ENCODE measurements around the gene CDH2. TPM values are rescaled to one million over a fixed set of nuclear protein-coding genes. Genes with fewer than 3 reads are reported as not detected.
A peak's percentile ranks its signal among the peaks of the same experiment; 100 is the strongest.

CDH2 gene
- total RNA-seq, 1 donor from 2014 or later: 363 TPM

DNA sequence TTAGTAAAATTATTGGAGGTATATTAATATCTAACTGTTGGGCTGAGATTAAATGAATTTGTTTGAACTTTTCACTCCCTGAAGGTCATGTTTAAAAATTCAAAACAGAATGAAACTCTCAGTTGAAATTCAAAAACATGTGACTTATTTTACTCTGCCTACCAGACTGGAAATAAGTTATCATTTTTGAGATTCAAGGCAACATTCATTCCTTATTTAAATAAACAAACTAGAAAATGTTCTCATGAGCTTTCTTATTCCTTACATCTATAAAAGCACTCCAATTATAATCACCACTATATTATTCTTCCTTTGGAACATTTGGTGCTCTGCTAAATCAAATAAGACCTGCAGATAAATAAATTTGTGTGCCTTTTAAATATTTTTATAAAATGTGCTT lies 217.8 kb downstream of the CDH2 start:
- H3K9ac ChIP-seq (ENCODE audit: low read length): no peak overlapping the region
- H4K20me1 ChIP-seq (ENCODE audit: insufficient read depth, low read length): peaks cover 7% of the 10 kb centered on the region
- no peaks in the 10 kb centered on the region for H3K27me3 ChIP-seq (ENCODE audit: insufficient read depth, low read length)
- Mint-ChIP-seq H3K4me3 (ENCODE audit: unreplicated experiment) (no peak overlapping the region), H3K4me1 (ENCODE audit: low read depth, unreplicated experiment) (peaks cover 21% of the 10 kb centered on the region), H3K27ac (ENCODE audit: unreplicated experiment) (no peak overlapping the region), H3K36me3 (ENCODE audit: low read depth, unreplicated experiment) (peaks cover 21% of the 10 kb centered on the region), H3K9me3 (ENCODE audit: unreplicated experiment) (no peaks in the 10 kb centered on the region), H3K27me3 (ENCODE audit: low read depth, unreplicated experiment) (no peaks in the 10 kb centered on the region)
- DNase-seq (ENCODE audit: low read depth) (no peak), FAIRE-seq (peak; percentile 5)
- H3K79me2 ChIP-seq (ENCODE audit: insufficient read depth, low read length): peaks cover 9% of the 10 kb centered on the region
- no peak overlapping the region for H3K27ac ChIP-seq (ENCODE audit: low read depth, low read length)
- TF ChIP-seq EZH2 (IDR thresholded peaks at IDR 0.05; ENCODE audit: insufficient read depth, low read length): no peak
- TF ChIP-seq, protein P1, sequence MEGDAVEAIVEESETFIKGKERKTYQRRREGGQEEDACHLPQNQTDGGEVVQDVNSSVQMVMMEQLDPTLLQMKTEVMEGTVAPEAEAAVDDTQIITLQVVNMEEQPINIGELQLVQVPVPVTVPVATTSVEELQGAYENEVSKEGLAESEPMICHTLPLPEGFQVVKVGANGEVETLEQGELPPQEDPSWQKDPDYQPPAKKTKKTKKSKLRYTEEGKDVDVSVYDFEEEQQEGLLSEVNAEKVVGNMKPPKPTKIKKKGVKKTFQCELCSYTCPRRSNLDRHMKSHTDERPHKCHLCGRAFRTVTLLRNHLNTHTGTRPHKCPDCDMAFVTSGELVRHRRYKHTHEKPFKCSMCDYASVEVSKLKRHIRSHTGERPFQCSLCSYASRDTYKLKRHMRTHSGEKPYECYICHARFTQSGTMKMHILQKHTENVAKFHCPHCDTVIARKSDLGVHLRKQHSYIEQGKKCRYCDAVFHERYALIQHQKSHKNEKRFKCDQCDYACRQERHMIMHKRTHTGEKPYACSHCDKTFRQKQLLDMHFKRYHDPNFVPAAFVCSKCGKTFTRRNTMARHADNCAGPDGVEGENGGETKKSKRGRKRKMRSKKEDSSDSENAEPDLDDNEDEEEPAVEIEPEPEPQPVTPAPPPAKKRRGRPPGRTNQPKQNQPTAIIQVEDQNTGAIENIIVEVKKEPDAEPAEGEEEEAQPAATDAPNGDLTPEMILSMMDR (IDR thresholded peaks at IDR 0.05; ENCODE audit: insufficient read depth, low read depth, low read length): no peak
- peaks cover 63% of the 10 kb centered on the region for H3K36me3 ChIP-seq (ENCODE audit: insufficient read depth, low read length)
- H3K4me1 ChIP-seq (ENCODE audit: insufficient read depth, low read length): peaks cover 7% of the 10 kb centered on the region
- H2AFZ ChIP-seq (ENCODE audit: low read depth, low read length): no peak overlapping the region
- H3K4me2 ChIP-seq (ENCODE audit: low read length): no peak overlapping the region
- no peak overlapping the region for H3K4me3 ChIP-seq (ENCODE audit: insufficient read depth, low read depth, low read length)
- H3K9me3 ChIP-seq (ENCODE audit: insufficient read depth, low read depth, low read length): no peaks in the 10 kb centered on the region

DNA sequence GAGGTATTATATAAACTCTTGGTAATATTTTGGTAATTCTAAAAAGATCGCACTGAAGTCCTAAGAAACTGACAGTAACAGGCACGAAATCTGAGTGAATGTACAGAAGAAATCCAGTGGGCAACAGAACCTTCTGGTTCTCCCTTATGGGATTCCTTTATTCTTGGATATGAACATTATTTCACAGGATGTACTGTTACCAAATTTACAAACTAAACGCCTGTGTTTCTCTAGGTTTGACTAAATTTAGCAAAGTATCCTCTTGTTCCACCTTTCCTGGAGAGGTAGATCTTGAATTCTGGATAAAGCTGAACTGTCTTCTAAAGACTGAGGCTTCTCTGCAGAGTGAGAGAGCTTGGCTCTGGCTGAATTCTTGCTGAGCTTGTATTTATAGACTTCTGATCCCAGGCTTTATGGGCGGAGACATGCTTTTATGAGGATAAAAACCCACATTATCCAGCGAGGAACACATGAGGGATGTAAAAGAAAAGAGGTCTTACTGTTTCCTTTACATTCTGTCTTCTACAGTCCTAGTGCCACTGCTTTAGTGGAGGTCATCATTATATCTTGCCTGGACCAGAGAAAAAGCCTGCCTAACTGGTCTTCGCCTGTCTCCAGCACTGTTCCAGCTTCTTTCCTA lies 220.8 kb downstream of the CDH2 start:
- H3K36me3 Mint-ChIP-seq (ENCODE audit: low read depth, unreplicated experiment): peaks cover 16% of the 10 kb centered on the region
- H3K4me3 Mint-ChIP-seq (ENCODE audit: unreplicated experiment): no peak overlapping the region

More for the DNA sequence above, 220.8 kb downstream of the CDH2 start:
- no peak overlapping the region for H3K27ac Mint-ChIP-seq (ENCODE audit: unreplicated experiment)
- Histone ChIP-seq H3K4me2 (ENCODE audit: low read length) (no peak overlapping the region), H3K27me3 (ENCODE audit: insufficient read depth, low read length) (no peaks in the 10 kb centered on the region), H3K36me3 (ENCODE audit: insufficient read depth, low read length) (peaks cover 51% of the 10 kb centered on the region), H3K4me3 (ENCODE audit: insufficient read depth, low read depth, low read length) (no peak overlapping the region), H2AFZ (ENCODE audit: low read depth, low read length) (no peak overlapping the region), H4K20me1 (ENCODE audit: insufficient read depth, low read length) (peaks cover 11% of the 10 kb centered on the region), H3K9ac (ENCODE audit: low read length) (no peak overlapping the region), H3K9me3 (ENCODE audit: insufficient read depth, low read depth, low read length) (no peaks in the 10 kb centered on the region), H3K79me2 (ENCODE audit: insufficient read depth, low read length) (peaks cover 16% of the 10 kb centered on the region), H3K27ac (ENCODE audit: low read depth, low read length) (no peak overlapping the region), H3K4me1 (ENCODE audit: insufficient read depth, low read length) (peaks cover 11% of the 10 kb centered on the region)
- TF ChIP-seq EZH2 (IDR thresholded peaks at IDR 0.05; ENCODE audit: insufficient read depth, low read length): no peak
- TF ChIP-seq, protein P1 (IDR thresholded peaks at IDR 0.05; ENCODE audit: insufficient read depth, low read depth, low read length): no peak
- no peak for FAIRE-seq
- H3K27me3 Mint-ChIP-seq (ENCODE audit: low read depth, unreplicated experiment): no peaks in the 10 kb centered on the region
- no peak for DNase-seq (ENCODE audit: low read depth)
- H3K4me1 Mint-ChIP-seq (ENCODE audit: low read depth, unreplicated experiment): peaks cover 28% of the 10 kb centered on the region
- no peaks in the 10 kb centered on the region for H3K9me3 Mint-ChIP-seq (ENCODE audit: unreplicated experiment)
